Measurements from ENCODE around the gene TMOD4. TPM values are rescaled to one million over a fixed set of nuclear protein-coding genes. Genes with fewer than 3 reads are reported as not detected.

The TMOD4 gene
- total and polyA plus RNA-seq, 2 of the 13 experiments (the other 11 are each of a cell fraction or from before 2014, with no cell fraction given), result 0.66 TPM; not detected in 1

DNA sequence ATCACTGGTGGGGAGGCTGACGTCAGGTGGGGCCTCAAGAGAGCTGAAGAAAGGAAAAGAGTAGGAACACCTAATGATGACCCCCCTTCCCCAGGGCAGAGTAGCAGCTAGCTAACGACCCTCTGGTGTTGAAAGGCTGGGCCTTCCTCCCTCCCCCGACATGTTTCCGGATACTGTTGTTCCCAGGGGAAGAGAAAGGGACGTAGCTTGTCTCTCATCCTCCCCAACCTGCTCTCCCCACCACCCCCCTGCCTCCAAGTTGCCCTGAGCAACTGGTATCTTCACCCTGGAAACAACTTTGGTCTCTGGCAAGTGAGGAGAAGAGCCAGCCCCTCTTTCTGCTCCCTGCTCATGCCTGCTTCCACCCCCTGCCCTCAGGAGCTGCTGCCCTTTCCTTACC is 31.8 kb downstream of the TMOD4 start (continued):
- TF ChIP-seq, protein P1, sequence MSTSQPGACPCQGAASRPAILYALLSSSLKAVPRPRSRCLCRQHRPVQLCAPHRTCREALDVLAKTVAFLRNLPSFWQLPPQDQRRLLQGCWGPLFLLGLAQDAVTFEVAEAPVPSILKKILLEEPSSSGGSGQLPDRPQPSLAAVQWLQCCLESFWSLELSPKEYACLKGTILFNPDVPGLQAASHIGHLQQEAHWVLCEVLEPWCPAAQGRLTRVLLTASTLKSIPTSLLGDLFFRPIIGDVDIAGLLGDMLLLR (CRISPR knock-in tag; IDR thresholded peaks at IDR 0.05), result no peak
- TF ChIP-seq PREB (CRISPR knock-in tag; IDR thresholded peaks at IDR 0.05) (no peak), ZNF547 (CRISPR knock-in tag; IDR thresholded peaks at IDR 0.05) (no peak), ZNF619 (CRISPR knock-in tag; IDR thresholded peaks at IDR 0.05) (no peak), RNF219 (CRISPR knock-in tag; IDR thresholded peaks at IDR 0.05) (no peak), ZNF256 (CRISPR knock-in tag; conservative IDR thresholded peaks at IDR 0.05) (no peak), SOX6 (IDR thresholded peaks at IDR 0.05) (no peak), SOX6 (CRISPR knock-in tag; IDR thresholded peaks at IDR 0.05) (no peak)
- TF ChIP-seq, protein P2, sequence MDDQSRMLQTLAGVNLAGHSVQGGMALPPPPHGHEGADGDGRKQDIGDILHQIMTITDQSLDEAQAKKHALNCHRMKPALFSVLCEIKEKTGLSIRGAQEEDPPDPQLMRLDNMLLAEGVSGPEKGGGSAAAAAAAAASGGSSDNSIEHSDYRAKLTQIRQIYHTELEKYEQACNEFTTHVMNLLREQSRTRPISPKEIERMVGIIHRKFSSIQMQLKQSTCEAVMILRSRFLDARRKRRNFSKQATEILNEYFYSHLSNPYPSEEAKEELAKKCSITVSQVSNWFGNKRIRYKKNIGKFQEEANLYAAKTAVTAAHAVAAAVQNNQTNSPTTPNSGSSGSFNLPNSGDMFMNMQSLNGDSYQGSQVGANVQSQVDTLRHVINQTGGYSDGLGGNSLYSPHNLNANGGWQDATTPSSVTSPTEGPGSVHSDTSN (CRISPR knock-in tag; IDR thresholded peaks at IDR 0.05; ENCODE audit: borderline replicate concordance), result no peak
- TF ChIP-seq, protein P3, sequence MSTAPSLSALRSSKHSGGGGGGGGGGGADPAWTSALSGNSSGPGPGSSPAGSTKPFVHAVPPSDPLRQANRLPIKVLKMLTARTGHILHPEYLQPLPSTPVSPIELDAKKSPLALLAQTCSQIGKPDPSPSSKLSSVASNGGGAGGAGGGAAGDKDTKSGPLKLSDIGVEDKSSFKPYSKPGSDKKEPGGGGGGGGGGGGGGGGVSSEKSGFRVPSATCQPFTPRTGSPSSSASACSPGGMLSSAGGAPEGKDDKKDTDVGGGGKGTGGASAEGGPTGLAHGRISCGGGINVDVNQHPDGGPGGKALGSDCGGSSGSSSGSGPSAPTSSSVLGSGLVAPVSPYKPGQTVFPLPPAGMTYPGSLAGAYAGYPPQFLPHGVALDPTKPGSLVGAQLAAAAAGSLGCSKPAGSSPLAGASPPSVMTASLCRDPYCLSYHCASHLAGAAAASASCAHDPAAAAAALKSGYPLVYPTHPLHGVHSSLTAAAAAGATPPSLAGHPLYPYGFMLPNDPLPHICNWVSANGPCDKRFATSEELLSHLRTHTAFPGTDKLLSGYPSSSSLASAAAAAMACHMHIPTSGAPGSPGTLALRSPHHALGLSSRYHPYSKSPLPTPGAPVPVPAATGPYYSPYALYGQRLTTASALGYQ (CRISPR knock-in tag; IDR thresholded peaks at IDR 0.05), result no peak

Measured in HepG2 (cell line).